A549 treated with ZK216348 at 1 μM for 4 hours (cell line): ENCODE measurements around the gene PFDN6. TPM values are rescaled to one million over a fixed set of nuclear protein-coding genes. Genes with fewer than 3 reads are reported as not detected.

Experiments used
- total RNA-seq: library from RNA; stranded (reverse); fragments of 200-300 nt; extraction: Qiagen RNA extraction; gene quantifications from 5 replicates; pipeline ENCODE4 v1.2.3, GENCODE V29; 2022; ENCODE audit warnings: low read depth

The PFDN6 gene
- 95.5 to 148 TPM (median 103 TPM) in 5 replicates for total RNA-seq

GRCh38 chr6:33288921-33289783, at the start of gene PFDN6, which contains the start of gene WDR46:
Gene PFDN6, plus strand, starts transcription at chr6:33289601. Its CDS starts 256 bp downstream, at chr6:33289857.
Gene WDR46, minus strand, starts transcription at chr6:33289239. Its CDS starts 69 bp downstream, at chr6:33289170.

GRCh38 chr6:33271468-33272274, 17.7 kb upstream of the PFDN6 start, which contains the start of the genes RPS18 and VPS52:
Gene RPS18, plus strand, starts transcription at chr6:33272075. Its CDS starts 45 bp downstream, at chr6:33272120.
Gene VPS52, minus strand, starts transcription at chr6:33271876. Its CDS starts 201 bp downstream, at chr6:33271675.

DNA sequence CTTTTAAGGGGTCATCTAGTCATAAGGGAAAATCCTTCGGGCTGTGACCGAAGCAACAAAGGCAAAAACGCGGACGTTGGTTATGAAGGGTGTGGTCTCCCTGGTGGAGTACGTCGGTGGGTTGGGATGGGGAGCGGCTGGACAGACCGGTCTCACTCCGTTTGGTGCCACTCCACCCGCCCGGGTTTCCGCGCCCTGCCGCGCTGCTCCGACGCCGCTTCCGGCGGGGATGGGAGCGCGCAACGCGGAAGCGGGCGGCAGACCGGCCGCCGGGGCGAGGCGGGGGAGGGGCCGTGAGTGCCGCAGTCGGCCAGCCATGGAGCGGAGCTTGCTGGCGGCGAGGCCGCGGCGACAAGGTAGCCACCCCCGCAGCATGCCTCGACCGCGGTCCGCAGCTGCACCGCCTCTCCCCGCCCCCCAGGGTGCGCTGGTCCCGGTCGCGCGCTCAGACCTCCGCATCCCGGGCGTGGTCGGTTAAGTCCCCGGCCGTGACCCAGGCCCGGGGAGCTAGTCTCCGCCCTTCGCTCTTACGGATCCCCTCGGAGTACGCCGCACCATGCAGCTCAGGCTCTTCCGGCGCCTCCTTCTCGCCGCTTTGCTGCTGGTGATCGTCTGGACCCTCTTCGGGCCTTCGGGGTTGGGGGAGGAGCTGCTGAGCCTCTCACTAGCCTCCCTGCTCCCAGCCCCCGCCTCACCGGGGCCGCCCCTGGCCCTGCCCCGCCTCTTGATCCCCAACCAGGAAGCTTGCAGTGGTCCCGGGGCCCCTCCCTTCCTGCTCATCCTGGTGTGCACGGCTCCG, 12.3 kb upstream of the PFDN6 start, which contains the start of gene B3GALT4:
B3GALT4 (plus strand) TSS at position 260 of the 799 bp plus-strand sequence; CDS start at position 557, 297 bp downstream.

DNA sequence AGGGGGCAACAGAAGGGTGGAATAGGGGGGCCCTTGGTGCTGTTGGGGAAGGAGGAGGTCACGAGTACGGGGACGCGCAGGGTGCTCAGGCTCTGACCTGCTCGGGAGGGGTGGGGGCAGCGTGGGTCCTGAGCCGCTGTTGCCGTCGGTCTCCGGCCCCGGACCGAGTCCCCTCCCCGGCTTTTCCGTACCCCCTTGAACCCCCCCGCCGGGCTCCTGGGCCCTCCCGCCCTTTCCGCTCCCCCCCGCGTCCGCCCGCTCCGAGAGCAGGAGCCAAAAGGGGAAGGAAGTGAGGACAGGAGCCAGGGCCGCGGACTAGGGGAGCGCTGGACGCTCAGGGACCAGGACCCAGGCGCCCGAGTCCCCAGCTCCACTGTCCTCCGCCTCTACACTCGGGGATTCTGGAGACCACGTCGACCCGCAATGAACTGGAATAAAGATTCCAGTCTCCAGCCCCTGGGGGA, 9.4 kb downstream of the PFDN6 start, which contains the start of gene RGL2:
RGL2 (minus strand) TSS at position 170 of the 464 bp plus-strand sequence. CDS start 332 bp downstream, outside the sequence.

GRCh38 chr6:33313709-33314514, 24.5 kb downstream of the PFDN6 start, which contains the start of gene TAPBP:
Gene TAPBP, minus strand, starts transcription at chr6:33314078. Its CDS starts 37 bp downstream, at chr6:33314041.

GRCh38 chr6:33317669-33318425, 28.4 kb downstream of the PFDN6 start, which contains the start of gene ZBTB22:
Gene ZBTB22, minus strand, starts transcription at chr6:33317744. Its CDS starts 828 bp downstream, at chr6:33316916.

Other genes with a start within 250 kb of the PFDN6 start
- 0.05 TPM in 1 of 5 replicates, not detected in the others for gene HLA-DPA1, start 216.0 kb upstream of the PFDN6 start, total RNA-seq
- gene HLA-DPB1, start 213.6 kb upstream of the PFDN6 start, total RNA-seq: not detected in 5 replicates
- 0.71 to 1.5 TPM (median 0.79 TPM) in 5 replicates for gene COL11A2, start 97.1 kb upstream of the PFDN6 start, total RNA-seq
- 14.6 to 23.6 TPM (median 21.7 TPM) in 5 replicates for gene RXRB, start 88.9 kb upstream of the PFDN6 start, total RNA-seq
- 99.1 to 115 TPM (median 112 TPM) in 5 replicates for gene SLC39A7, start 88.7 kb upstream of the PFDN6 start, total RNA-seq
- gene HSD17B8, start 84.9 kb upstream of the PFDN6 start, total RNA-seq: 9.7 to 16.5 TPM (median 14.8 TPM) in 5 replicates
- gene RING1, start 81.1 kb upstream of the PFDN6 start, total RNA-seq: 19.0 to 27.0 TPM (median 24.7 TPM) in 5 replicates
- gene VPS52, start 17.7 kb upstream of the PFDN6 start, total RNA-seq: 17.5 to 19.4 TPM (median 18.5 TPM) in 5 replicates
- gene RPS18, start 17.5 kb upstream of the PFDN6 start, total RNA-seq: 2,468 to 2,870 TPM (median 2,583 TPM) in 5 replicates
- gene B3GALT4, start 12.5 kb upstream of the PFDN6 start, total RNA-seq: 0.47 to 1.1 TPM (median 0.66 TPM) in 5 replicates
- gene WDR46, start 362 bp upstream of the PFDN6 start, total RNA-seq: 51.7 to 59.6 TPM (median 56.5 TPM) in 5 replicates
- 9.4 to 15.3 TPM (median 14.0 TPM) in 5 replicates for gene RGL2, start 9.3 kb downstream of the PFDN6 start, total RNA-seq
- gene TAPBP, start 24.5 kb downstream of the PFDN6 start, total RNA-seq: 30.8 to 42.7 TPM (median 36.7 TPM) in 5 replicates
- gene ZBTB22, start 28.1 kb downstream of the PFDN6 start, total RNA-seq: 2.1 to 5.4 TPM (median 4.1 TPM) in 5 replicates
- gene DAXX, start 33.4 kb downstream of the PFDN6 start, total RNA-seq: 38.1 to 39.7 TPM (median 38.5 TPM) in 5 replicates
- 33.8 to 49.0 TPM (median 44.2 TPM) in 5 replicates for gene KIFC1, start 102.2 kb downstream of the PFDN6 start, total RNA-seq
- gene PHF1, start 121.4 kb downstream of the PFDN6 start, total RNA-seq: 10.0 to 20.7 TPM (median 17.9 TPM) in 5 replicates
- gene CUTA, start 128.5 kb downstream of the PFDN6 start, total RNA-seq: 139 to 237 TPM (median 202 TPM) in 5 replicates
- gene SYNGAP1, start 130.5 kb downstream of the PFDN6 start, total RNA-seq: 3.7 to 9.2 TPM (median 5.1 TPM) in 5 replicates
- 10.2 to 12.0 TPM (median 11.1 TPM) in 5 replicates for gene ZBTB9, start 165.0 kb downstream of the PFDN6 start, total RNA-seq